SH-SY5Y (cell line): ENCODE data around the gene OSBPL5.

Source experiments
- GATA2 ChIP-seq: IDR thresholded peaks from 2 replicates; pipeline ENCODE4 v1.6.1; 2011; ENCODE audit warnings: mild to moderate bottlenecking, low read depth, low read length
- GATA3 ChIP-seq: IDR thresholded peaks from 2 replicates; pipeline ENCODE4 v1.6.1; 2011; ENCODE audit warnings: low read depth, mild to moderate bottlenecking, low read length, moderate library complexity

Gene OSBPL5

GRCh38 chr11:3136546-3137455 is 28.3 kb downstream of the OSBPL5 start:
- TF ChIP-seq GATA3 (no peak), GATA2 (no peak)

- no peak for TF ChIP-seq GATA3
- TF ChIP-seq GATA2 = no peak
Observed at GRCh38 chr11:3135481-3136440, 29.3 kb downstream of the OSBPL5 start.

GRCh38 chr11:3134651-3135480 is 30.2 kb downstream of the OSBPL5 start:
- TF ChIP-seq GATA2 (no peak), GATA3 (no peak)

GRCh38 chr11:3134218-3134621 is 30.9 kb downstream of the OSBPL5 start:
- TF ChIP-seq GATA2 = no peak
- no peak for TF ChIP-seq GATA3

GRCh38 chr11:3133261-3134217 is 31.6 kb downstream of the OSBPL5 start:
- no peak for TF ChIP-seq GATA2
- TF ChIP-seq GATA3 = no peak

- no peak for TF ChIP-seq GATA2
- no peak for TF ChIP-seq GATA3
Observed at GRCh38 chr11:3132831-3133260, 32.3 kb downstream of the OSBPL5 start.

GRCh38 chr11:3132271-3132781 is 32.8 kb downstream of the OSBPL5 start:
- TF ChIP-seq GATA3 = no peak
- TF ChIP-seq GATA2 = no peak

- TF ChIP-seq GATA3 = no peak
- TF ChIP-seq GATA2 = no peak
Observed at GRCh38 chr11:3131330-3131941, 33.7 kb downstream of the OSBPL5 start.

GRCh38 chr11:3130269-3131071 is 34.6 kb downstream of the OSBPL5 start:
- TF ChIP-seq GATA2 (no peak), GATA3 (no peak)

- TF ChIP-seq GATA3 (no peak), GATA2 (no peak)
Observed at GRCh38 chr11:3129591-3130268, 35.4 kb downstream of the OSBPL5 start.

GRCh38 chr11:3129181-3129590 is 35.9 kb downstream of the OSBPL5 start:
- TF ChIP-seq GATA2 (no peak), GATA3 (no peak)
